LNCaP clone FGC (cell line): ENCODE results near the gene PLEKHD1.
"Not testable (repeated sequence)": the region's sequence is repeated elsewhere in the genome, so short reads cannot be mapped to it uniquely, and the experiment has no call there.

Experiments used
- DNase-seq: peaks from one replicate; pipeline ENCODE4 v3.0.0-alpha.2; 2011; ENCODE audit warnings: low read depth
- H3K4me3 ChIP-seq: 2 replicates; pipeline ENCODE4 v1.5.1; 2011; ENCODE audit warnings: mild to moderate bottlenecking, low read depth, low read length, control low read depth
- TF ChIP-seq, protein P1 (sequence below): IDR thresholded peaks from 2 replicates; pipeline ENCODE4 v1.5.1; 2012; ENCODE audit warnings: mild to moderate bottlenecking; ENCODE audit not compliant: control insufficient read depth, insufficient read depth; ENCODE audit errors: extremely low read depth

Gene PLEKHD1

DNA sequence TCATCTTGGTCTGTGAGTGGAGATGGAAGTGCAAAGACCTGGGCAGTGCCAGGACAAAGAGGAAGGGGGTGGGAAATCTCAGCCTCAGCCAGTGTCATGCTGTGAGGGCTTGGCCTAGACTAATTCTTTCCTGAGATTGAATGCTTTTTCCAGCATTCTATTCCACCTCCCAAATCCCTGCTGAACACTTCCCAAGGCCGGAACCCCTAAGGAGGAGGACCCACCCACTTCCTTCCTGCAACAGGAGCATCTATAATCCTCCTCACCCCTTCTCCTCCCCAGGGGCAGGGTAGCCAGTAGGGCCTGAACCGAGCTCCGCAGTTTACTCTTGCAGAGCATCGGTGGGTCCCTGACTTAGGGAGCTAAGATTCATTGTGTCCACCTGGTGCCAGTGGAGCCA, 3.2 kb downstream of the PLEKHD1 start:
- DNase-seq = no peak
- H3K4me3 ChIP-seq = no peak overlapping the region
- TF ChIP-seq, protein P1, sequence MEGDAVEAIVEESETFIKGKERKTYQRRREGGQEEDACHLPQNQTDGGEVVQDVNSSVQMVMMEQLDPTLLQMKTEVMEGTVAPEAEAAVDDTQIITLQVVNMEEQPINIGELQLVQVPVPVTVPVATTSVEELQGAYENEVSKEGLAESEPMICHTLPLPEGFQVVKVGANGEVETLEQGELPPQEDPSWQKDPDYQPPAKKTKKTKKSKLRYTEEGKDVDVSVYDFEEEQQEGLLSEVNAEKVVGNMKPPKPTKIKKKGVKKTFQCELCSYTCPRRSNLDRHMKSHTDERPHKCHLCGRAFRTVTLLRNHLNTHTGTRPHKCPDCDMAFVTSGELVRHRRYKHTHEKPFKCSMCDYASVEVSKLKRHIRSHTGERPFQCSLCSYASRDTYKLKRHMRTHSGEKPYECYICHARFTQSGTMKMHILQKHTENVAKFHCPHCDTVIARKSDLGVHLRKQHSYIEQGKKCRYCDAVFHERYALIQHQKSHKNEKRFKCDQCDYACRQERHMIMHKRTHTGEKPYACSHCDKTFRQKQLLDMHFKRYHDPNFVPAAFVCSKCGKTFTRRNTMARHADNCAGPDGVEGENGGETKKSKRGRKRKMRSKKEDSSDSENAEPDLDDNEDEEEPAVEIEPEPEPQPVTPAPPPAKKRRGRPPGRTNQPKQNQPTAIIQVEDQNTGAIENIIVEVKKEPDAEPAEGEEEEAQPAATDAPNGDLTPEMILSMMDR = no peak

DNA sequence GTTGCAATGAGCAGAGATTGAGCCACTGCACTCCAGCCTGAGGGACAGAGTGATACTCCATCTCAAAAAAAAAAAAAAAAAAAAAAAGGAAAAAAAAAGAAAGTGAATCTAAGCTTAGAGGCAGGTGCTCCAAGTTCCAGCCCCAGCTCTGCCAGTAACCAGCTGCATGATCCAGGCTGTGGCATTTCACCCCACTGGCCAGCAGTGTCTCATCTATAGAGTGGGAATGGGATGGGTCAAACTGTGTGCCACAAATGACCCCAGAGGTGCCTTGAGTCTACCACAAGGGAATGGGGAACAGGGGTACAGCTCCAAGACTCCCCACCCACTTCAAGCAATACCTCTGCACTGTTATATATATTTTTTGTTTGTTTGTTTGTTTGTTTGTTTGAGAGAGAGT, 5.0 kb downstream of the PLEKHD1 start:
- H3K4me3 ChIP-seq = no peak overlapping the region
- DNase-seq = no peak
- TF ChIP-seq, protein P1 = no peak

DNA sequence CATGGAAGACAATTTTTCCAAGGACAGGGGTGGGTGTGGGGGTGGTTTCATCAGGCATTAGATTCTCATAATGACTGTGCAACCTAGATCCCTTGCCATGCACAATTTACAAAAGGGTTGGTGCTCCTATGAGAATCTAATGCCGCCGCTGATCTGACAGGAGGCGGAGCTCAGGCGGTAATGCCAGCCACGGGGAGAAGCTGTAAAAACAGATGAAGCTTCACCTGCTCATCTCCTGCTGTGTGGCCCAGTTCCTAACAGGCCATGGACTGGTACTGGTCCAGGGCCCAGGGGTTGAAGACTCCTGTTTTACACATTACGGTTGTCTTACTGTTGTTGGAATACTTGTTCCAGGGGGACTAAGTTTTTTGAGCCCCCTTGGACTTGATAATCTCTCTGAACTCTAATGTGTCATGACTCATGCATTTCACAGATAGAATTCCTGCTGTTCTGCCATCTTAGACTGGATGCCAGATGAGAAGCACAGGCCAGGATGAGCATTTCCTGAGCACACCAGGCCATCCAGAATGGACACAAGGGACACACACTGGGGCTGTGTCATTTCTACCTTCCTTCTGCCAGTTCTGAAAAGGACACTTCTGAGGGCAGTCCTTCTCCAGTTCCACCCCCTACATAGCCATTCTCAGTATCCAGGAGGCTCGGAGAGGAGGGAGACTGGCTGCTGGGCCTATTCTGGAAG, 5.8 kb downstream of the PLEKHD1 start:
- no peak for DNase-seq
- H3K4me3 ChIP-seq = no peak overlapping the region
- TF ChIP-seq, protein P1 = no peak

DNA sequence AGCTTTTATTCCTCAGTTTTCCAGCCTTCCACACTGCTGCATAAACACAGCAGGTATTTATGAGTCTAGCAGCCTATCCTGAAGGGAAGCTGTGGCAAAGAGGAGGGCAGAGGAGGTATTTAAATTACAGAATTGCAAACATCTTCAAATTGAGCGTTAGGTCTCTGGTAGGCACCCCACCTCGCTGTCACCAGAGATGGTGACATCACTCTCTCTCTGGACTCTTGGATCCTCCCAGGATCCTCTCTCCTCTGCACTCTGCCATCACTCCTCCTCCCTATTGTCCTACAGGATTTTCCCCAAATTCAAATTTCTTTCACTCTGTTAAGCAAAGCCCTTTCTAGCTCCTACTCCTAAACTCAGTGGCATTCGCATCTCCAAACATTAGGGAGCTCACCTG, 6.7 kb downstream of the PLEKHD1 start:
- H3K4me3 ChIP-seq = no peak overlapping the region
- TF ChIP-seq, protein P1 = no peak
- no peak for DNase-seq

DNA sequence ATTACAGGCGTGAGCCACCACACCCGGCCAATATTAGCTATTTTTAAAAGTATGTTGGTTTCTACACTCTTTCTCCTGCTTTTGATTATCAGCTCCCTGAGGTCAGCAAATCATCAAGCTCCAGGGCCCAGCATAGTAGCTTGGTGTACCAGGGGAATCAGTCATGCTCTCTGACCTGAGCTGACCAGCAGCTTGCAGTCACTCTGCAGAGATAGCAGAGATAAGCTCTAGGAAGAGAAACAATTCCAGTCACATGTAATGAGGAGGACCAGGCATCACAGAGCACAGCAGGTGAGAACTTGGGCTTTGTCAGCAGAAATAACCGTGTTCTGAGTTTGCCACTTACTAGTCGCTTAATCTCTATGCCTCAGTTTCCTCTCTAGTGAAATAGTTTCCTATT, 8.5 kb downstream of the PLEKHD1 start:
- H3K4me3 ChIP-seq = no peak overlapping the region

DNA sequence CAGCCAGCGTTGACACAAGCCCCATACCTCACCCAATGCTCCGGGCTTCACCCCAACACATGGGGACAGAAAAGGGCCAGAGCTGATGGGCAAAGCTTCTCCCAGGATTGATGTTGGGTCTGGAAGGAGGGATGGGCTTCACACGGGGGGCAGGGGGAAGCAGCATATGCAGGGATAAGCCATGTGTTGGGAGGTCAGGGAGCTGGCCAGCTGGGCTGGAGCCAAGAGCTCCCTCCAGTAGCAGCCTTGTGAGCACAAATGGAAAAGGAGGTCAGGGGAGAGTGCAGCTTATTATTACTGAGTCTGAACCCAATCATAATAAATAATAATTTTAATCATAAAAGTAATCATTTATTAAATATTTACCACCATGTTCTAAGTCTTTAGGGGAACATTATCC, 9.3 kb downstream of the PLEKHD1 start:
- no peak overlapping the region for H3K4me3 ChIP-seq
- TF ChIP-seq, protein P1 = no peak
- no peak for DNase-seq

More for the DNA sequence above, 8.5 kb downstream of the PLEKHD1 start:
- DNase-seq = no peak
- TF ChIP-seq, protein P1 = no peak

DNA sequence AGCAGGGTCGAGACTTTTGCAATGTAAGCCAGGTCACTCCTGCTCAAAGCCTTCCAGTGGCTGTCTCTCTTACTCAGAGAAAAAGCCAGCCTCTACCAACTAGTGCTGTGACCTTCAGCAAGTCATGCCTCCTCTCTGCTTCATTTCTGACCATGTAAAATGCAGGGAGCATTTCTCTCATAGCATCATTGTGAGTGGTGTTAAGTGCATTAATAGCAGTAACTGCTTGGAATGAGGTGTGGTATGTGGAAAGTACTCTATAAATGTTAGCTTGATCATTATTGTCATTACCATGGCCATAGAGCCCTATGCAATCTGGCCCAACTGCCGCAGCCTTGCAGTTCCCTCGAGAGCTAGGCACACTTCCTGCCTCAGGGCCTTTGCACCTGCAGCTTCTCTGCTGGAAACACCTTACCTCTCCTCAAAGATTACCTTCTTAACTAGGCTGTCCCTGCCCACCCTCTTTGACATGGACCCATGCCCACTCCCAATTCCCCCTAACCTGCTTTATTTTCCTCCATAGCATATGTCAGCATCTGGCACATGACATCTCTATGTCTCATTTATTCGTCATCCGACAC, 10.9 kb downstream of the PLEKHD1 start:
- TF ChIP-seq, protein P1 = no peak
- no peak for DNase-seq
- H3K4me3 ChIP-seq = no peak overlapping the region

DNA sequence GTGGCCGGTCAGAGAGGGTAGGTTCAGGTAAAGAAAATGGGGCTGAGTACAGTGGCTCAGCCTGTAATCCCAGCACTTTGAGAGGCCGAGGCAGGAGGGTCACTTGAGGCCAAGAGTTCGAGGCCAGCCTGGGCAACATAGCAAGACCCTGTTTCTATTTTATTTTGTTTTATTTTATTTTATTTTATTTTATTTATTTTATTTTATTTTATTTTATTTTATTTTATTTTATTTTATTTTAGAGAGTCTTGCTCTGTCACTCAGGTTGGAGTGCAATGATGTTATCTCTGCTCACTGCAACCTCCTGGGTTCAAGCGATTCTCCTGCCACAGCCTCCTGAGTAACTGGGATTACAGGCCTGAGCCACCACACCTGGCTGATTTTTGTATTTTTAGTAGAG, 13.3 kb downstream of the PLEKHD1 start:
- H3K4me3 ChIP-seq, DNase-seq: not testable (repeated sequence)

DNA sequence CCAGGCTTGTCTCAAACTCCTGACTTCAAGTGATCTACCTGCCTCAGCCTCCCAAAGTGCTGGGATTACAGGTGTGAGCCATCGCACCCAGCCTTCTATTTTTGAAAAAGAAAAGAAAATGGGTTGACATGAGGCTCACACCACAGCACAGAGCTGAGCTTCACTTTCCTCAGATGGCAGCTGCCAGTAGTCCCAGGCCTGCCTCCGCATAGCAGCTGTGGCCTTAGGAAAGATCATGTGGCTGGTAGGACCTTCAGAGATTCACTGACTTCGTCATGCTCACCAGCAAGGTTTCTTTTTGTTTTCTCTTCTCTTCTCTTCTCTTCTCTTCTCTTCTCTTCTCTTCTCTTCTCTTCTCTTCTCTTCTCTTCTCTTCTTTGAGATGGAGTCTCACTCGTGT, 13.8 kb downstream of the PLEKHD1 start:
- H3K4me3 ChIP-seq, DNase-seq: not testable (repeated sequence)
